ENCODE results near the gene ZBTB24.

DNA sequence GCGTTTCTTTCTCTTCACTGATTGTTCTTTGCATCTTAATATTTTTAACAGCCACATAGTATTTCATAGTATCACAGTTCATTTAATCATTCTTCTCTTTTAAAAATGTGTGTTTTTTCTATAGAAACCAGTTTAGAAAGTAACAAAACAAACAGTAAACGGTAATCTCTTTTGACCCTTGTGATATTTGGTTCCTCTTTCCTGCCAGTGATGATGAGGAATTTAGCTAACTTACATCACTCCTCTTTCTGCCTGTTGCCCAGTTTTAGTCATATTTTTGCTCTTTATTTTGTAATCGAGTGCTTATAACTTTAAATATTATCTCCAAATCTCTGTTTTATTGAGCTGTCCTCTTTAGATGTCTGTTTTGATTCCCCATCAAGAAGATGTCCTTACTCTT is 38.1 kb upstream of the ZBTB24 start:
- TF ChIP-seq, protein P1, sequence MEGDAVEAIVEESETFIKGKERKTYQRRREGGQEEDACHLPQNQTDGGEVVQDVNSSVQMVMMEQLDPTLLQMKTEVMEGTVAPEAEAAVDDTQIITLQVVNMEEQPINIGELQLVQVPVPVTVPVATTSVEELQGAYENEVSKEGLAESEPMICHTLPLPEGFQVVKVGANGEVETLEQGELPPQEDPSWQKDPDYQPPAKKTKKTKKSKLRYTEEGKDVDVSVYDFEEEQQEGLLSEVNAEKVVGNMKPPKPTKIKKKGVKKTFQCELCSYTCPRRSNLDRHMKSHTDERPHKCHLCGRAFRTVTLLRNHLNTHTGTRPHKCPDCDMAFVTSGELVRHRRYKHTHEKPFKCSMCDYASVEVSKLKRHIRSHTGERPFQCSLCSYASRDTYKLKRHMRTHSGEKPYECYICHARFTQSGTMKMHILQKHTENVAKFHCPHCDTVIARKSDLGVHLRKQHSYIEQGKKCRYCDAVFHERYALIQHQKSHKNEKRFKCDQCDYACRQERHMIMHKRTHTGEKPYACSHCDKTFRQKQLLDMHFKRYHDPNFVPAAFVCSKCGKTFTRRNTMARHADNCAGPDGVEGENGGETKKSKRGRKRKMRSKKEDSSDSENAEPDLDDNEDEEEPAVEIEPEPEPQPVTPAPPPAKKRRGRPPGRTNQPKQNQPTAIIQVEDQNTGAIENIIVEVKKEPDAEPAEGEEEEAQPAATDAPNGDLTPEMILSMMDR (IDR thresholded peaks at IDR 0.05; ENCODE audit: low read depth, low read length, missing input control) = no peak
- TF ChIP-seq, protein P2, sequence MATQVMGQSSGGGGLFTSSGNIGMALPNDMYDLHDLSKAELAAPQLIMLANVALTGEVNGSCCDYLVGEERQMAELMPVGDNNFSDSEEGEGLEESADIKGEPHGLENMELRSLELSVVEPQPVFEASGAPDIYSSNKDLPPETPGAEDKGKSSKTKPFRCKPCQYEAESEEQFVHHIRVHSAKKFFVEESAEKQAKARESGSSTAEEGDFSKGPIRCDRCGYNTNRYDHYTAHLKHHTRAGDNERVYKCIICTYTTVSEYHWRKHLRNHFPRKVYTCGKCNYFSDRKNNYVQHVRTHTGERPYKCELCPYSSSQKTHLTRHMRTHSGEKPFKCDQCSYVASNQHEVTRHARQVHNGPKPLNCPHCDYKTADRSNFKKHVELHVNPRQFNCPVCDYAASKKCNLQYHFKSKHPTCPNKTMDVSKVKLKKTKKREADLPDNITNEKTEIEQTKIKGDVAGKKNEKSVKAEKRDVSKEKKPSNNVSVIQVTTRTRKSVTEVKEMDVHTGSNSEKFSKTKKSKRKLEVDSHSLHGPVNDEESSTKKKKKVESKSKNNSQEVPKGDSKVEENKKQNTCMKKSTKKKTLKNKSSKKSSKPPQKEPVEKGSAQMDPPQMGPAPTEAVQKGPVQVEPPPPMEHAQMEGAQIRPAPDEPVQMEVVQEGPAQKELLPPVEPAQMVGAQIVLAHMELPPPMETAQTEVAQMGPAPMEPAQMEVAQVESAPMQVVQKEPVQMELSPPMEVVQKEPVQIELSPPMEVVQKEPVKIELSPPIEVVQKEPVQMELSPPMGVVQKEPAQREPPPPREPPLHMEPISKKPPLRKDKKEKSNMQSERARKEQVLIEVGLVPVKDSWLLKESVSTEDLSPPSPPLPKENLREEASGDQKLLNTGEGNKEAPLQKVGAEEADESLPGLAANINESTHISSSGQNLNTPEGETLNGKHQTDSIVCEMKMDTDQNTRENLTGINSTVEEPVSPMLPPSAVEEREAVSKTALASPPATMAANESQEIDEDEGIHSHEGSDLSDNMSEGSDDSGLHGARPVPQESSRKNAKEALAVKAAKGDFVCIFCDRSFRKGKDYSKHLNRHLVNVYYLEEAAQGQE (IDR thresholded peaks at IDR 0.05) = no peak
- TF ChIP-seq, protein P3, sequence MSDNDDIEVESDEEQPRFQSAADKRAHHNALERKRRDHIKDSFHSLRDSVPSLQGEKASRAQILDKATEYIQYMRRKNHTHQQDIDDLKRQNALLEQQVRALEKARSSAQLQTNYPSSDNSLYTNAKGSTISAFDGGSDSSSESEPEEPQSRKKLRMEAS (IDR thresholded peaks at IDR 0.05) = no peak
- TF ChIP-seq RAD21 (IDR thresholded peaks at IDR 0.05) = no peak
